Measurements from ENCODE around the gene PHGDH. TPM values are rescaled to one million over a fixed set of nuclear protein-coding genes. Genes with fewer than 3 reads are reported as not detected.

PHGDH gene
- polyA plus RNA-seq, 1 experiment = 108 TPM

DNA sequence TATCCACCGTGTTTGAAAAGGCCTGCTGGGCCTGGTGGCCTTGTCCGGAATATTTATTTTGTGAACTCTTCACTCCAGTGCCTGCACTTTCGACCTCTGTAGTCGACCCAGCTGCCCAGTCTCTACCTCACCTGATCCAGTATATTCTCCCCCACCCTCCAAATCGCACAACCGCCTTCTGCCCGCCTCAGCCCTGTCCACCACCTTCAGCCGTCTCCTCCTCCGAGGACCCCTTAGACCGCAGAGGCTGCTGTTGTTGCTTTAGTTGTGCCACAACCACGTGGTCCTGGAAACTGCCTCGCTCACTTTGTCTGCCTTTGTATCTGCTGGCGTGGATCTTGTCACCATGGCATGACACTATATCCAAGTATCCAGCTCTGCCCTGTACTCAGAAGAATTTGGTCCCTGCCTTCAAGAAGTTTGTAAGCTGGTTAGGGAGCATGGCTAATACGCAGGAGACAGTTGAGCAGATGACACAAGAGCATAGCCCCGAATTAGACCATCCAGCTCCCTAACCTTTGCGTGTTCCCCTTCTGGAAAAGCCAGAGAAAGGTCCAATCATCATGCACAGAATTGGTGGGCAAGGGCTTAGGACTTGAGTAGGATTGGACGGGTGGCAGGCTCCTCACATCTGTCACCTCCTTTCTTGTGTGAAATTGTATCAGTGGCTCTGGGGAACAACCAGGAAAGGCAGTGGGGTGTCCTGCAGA, 1.5 kb downstream of the PHGDH start:
- TF ChIP-seq, protein P1, sequence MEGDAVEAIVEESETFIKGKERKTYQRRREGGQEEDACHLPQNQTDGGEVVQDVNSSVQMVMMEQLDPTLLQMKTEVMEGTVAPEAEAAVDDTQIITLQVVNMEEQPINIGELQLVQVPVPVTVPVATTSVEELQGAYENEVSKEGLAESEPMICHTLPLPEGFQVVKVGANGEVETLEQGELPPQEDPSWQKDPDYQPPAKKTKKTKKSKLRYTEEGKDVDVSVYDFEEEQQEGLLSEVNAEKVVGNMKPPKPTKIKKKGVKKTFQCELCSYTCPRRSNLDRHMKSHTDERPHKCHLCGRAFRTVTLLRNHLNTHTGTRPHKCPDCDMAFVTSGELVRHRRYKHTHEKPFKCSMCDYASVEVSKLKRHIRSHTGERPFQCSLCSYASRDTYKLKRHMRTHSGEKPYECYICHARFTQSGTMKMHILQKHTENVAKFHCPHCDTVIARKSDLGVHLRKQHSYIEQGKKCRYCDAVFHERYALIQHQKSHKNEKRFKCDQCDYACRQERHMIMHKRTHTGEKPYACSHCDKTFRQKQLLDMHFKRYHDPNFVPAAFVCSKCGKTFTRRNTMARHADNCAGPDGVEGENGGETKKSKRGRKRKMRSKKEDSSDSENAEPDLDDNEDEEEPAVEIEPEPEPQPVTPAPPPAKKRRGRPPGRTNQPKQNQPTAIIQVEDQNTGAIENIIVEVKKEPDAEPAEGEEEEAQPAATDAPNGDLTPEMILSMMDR (IDR thresholded peaks at IDR 0.05; ENCODE audit: low read depth, low read length) = no peak
- peak overlapping the region; percentile 99 for H3K4me3 ChIP-seq (ENCODE audit: low read depth, low read length)
- H3K27ac ChIP-seq (ENCODE audit: low read depth, low read length) = peak overlapping the region; percentile 85
- DNase-seq (ENCODE audit: low read depth, low spot score) = no peak
- H3K9me3 ChIP-seq (ENCODE audit: control insufficient read depth, insufficient read depth, low read length) = peaks cover 3% of the 10 kb centered on the region; the same call in 1 of the 2 replicates
- peaks cover 14% of the 10 kb centered on the region for H3K27me3 ChIP-seq (ENCODE audit: control insufficient read depth, insufficient read depth, low read length)
- ChIA-PET CTCF (interaction anchor here (4.3 kb wide), 1 partner anchor 38 kb away, joined by 29 read pairs; no protein-coding TSS in a partner anchor), POLR2A (no interaction called here)

DNA sequence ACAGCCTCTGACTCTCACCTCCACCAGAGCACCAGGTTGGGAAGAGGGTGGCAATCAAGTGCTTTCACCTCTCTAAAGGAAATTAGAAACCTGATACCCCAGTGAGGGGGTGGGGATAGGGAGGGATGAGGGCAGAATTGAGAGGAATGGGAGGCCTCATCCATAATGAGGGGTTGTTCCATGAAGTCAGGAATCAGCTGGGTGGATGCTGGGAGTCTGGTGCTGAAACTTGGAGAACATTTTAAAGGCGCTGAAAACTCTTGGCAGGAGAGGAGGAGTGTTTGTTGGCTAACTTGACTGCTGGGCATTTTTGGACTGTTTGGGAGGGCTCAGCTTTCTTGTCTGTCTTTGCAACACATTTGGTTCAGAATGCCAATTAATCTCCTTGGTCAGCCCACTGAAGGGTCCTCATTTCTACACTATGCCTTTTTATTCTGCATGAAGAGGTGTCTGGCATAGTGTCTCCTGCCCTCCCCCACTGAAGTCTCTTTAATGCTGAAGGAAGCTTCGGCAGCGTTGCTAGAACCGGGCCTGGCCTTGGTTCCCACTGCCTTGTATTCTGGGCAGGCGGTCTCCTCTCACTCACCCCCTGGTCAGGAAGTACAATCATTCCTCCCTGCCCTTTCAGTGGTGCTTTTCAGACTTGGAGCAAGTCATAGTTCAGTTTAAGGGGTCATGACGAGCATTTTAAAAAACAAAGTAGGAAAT, 2.2 kb downstream of the PHGDH start:
- Histone ChIP-seq H3K4me3 (ENCODE audit: low read depth, low read length) (peak overlapping the region; percentile 99), H3K27ac (ENCODE audit: low read depth, low read length) (peak overlapping the region; percentile 85), H3K27me3 (ENCODE audit: control insufficient read depth, insufficient read depth, low read length) (peaks cover 8% of the 10 kb centered on the region), H3K9me3 (ENCODE audit: control insufficient read depth, insufficient read depth, low read length) (peaks cover 3% of the 10 kb centered on the region; the same call in 1 of the 2 replicates)
- ChIA-PET CTCF (interaction anchor here (4.3 kb wide), 1 partner anchor 39 kb away, joined by 29 read pairs; no protein-coding TSS in a partner anchor), POLR2A (no interaction called here)
- DNase-seq (ENCODE audit: low read depth, low spot score) = no peak
- TF ChIP-seq, protein P1 (IDR thresholded peaks at IDR 0.05; ENCODE audit: low read depth, low read length) = no peak

DNA sequence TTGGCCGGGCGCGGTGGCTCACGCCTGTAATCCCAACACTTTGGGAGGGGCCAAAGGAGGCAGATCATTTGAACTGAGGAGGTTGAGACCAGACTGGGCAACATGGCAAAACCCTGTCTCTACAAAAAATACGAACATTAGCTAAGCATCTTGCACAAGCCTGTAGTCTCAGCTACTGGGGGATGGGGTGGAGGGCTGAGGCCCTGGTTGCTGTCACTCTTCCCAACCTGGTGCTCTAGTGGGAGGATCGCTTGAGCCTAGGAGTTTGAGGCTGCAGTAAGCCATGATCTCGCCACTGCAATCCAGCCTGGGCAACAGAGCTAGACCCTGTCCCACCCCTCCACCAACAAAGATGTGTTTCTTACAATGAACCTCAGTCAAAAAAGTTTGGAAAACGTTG, 2.8 kb downstream of the PHGDH start:
- ChIA-PET CTCF (interaction anchor here (1.4 to 1.5 kb wide), 2 partner anchors 27 to 39 kb away, joined by 3 to 4 read pairs; no protein-coding TSS in a partner anchor), POLR2A (no interaction called here)
- no peak overlapping the region for H3K27ac ChIP-seq (ENCODE audit: low read depth, low read length)
- H3K9me3 ChIP-seq (ENCODE audit: control insufficient read depth, insufficient read depth, low read length) = peaks cover 3% of the 10 kb centered on the region; the same call in 1 of the 2 replicates
- TF ChIP-seq, protein P1 (IDR thresholded peaks at IDR 0.05; ENCODE audit: low read depth, low read length) = no peak
- no peak for DNase-seq (ENCODE audit: low read depth, low spot score)
- H3K4me3 ChIP-seq (ENCODE audit: low read depth, low read length) = peak overlapping the region; percentile 99
- peaks cover under 1% of the 10 kb centered on the region for H3K27me3 ChIP-seq (ENCODE audit: control insufficient read depth, insufficient read depth, low read length)

DNA sequence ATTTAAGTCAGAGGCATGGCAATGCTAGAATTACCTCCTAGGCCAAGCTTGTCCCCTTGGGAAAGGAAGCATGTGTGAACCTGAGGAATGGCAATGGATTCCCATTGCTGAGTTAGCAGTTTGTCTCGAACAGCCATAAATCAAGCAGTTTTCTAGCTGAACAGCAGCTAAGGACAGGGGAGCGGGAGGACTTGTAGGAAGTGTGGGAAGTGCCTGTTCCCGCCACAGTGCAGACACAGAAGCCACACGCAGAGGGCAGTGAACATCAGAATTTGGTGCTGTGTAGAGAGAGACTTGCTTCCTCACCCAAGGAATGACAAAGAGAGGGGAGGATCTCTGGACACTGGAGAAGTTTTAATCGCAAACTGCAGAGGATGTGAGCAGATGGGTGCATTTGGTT, 3.8 kb downstream of the PHGDH start:
- no peak overlapping the region; the same call in 1 of the 2 replicates for H3K4me3 ChIP-seq (ENCODE audit: low read depth, low read length)
- TF ChIP-seq, protein P1 (IDR thresholded peaks at IDR 0.05; ENCODE audit: low read depth, low read length) = no peak
- H3K27ac ChIP-seq (ENCODE audit: low read depth, low read length) = no peak overlapping the region
- peaks cover 3% of the 10 kb centered on the region; the same call in 1 of the 2 replicates for H3K9me3 ChIP-seq (ENCODE audit: control insufficient read depth, insufficient read depth, low read length)
- H3K27me3 ChIP-seq (ENCODE audit: control insufficient read depth, insufficient read depth, low read length) = no peaks in the 10 kb centered on the region
- DNase-seq (ENCODE audit: low read depth, low spot score) = no peak
- CTCF ChIA-PET = interaction anchor here (1.0 to 1.5 kb wide), 3 partner anchors 26 to 40 kb away, joined by 3 to 4 read pairs (median 3); no protein-coding TSS in a partner anchor
- POLR2A ChIA-PET = no interaction called here

DNA sequence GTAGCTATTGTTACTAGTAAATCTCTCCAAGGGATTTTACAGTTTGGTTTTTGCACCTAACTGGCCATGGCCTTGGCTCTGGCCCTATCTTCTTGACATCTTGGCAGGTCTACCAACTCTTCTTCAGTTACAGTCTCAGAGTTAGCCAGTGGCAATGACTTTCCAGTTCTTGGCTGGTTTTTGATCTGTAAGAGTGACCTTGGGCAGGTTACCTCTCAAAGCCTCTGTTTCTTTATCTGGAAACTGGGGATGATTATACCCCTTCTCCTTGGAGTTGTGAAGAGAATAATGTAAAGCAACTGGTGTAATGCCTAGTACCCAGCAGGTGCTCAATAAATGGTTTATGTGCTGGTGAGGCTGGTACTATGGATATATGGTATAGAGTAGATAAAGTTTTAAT, 6.7 kb downstream of the PHGDH start:
- Histone ChIP-seq H3K9me3 (ENCODE audit: control insufficient read depth, insufficient read depth, low read length) (no peaks in the 10 kb centered on the region), H3K4me3 (ENCODE audit: low read depth, low read length) (no peak overlapping the region), H3K27ac (ENCODE audit: low read depth, low read length) (no peak overlapping the region), H3K27me3 (ENCODE audit: control insufficient read depth, insufficient read depth, low read length) (no peaks in the 10 kb centered on the region)
- ChIA-PET CTCF (no interaction called here), POLR2A (no interaction called here)
- DNase-seq (ENCODE audit: low read depth, low spot score) = no peak
- TF ChIP-seq, protein P1 (IDR thresholded peaks at IDR 0.05; ENCODE audit: low read depth, low read length) = no peak
